Measurements from ENCODE around the gene VMAC.

Gene VMAC

GRCh38 chr19:5907241-5907640, 2.6 kb downstream of the VMAC start:
- DNase-seq = no peak

- no peak for DNase-seq
Measured at GRCh38 chr19:5908773-5909442, 4.2 kb downstream of the VMAC start.

DNA sequence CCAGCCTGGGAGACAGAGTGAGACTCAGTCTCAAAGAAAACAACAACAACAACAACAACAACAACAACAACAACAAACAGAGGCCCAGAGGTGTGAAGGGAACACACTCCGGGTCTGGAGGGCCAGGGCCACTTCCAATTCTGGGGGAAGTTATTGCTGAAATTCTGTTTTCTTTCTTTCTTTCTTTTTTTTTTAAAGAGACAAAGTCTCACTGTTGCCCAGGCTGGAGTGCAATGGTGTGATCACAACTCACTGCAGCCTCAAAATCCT, 5.9 kb downstream of the VMAC start:
- DNase-seq = no peak

- no peak for DNase-seq
Measured at GRCh38 chr19:5911366-5911765, 6.7 kb downstream of the VMAC start.

DNA sequence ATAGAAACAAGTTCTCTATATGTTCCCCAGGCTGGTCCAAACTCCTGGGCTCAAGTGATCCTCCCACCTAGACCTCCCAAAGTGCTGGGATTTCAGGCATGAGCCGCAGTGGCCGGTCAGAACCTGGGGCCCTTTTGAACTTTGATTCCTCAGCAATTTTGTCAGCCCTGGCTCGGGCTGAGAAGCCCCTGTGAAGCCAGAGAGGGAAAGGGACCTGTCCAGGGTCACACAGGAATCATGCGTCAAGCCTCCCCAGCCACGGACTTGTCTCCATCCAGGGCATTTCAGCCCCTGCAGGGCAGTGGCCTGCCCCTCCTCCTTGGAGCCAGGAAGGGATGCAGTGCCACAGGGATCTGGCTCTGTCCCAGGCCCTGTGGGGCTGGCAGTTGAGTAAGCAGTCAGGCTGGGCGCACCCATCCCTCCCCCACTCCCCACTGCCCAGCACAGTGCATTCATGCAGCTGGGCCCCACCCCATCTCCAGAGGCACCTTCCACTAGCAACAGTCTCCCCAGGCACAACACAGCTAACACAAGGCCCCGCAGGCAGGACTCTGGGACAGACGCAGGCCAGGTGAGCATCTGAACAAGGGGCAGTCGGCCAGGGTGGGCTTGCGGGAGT, 9.2 kb downstream of the VMAC start, which contains the start of gene CAPS:
CAPS (plus strand) TSS at position 516 of the 619 bp plus-strand sequence. CDS start 153 bp downstream, outside the sequence.
- DNase-seq = no peak

DNA sequence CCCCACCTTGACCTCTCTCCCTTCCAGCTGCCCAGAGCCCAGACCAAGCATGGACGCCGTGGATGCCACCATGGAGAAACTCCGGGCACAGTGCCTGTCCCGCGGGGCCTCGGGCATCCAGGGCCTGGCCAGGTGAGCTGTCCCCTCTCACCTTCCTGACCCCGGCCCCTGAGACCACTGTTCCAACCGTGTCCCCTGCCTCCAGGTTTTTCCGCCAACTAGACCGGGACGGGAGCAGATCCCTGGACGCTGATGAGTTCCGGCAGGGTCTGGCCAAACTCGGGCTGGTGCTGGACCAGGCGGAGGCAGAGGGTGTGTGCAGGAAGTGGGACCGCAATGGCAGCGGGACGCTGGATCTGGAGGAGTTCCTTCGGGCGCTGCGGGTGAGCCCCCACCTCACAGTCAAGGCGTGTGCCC, 9.7 kb downstream of the VMAC start:
- no peak for DNase-seq

GRCh38 chr19:5914946-5915781, 10.5 kb downstream of the VMAC start:
- no peak for DNase-seq

GRCh38 chr19:5915782-5916165, 11.1 kb downstream of the VMAC start:
- DNase-seq = no peak

DNA sequence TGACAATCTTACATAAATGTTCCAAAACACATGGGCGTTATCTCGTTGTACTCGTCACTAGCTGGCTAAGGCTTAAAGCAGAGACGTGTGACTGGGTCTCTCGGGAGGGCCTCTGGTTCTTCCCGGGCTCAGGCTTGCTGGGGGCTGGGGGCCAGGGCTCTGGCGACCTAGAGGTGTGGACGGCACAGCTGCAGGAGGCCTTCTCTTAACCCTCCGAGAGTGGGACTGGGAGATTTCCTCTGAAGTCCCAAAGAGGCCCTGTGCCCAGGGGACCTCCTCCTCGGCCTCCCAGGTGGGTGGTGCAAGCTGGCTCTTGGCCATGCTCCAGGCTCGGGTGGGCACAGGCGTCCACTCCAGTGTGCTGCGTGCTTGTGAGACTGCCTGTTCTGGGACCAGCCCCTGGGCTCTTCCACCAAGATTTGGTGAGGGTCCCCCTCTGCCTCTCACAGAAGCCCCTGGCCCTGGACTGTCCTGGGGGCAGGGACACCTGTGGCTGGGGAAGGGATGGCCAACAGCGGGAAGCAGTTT, 11.6 kb downstream of the VMAC start:
- DNase-seq = no peak

GRCh38 chr19:5917431-5918107, 12.9 kb downstream of the VMAC start:
- DNase-seq = no peak

DNA sequence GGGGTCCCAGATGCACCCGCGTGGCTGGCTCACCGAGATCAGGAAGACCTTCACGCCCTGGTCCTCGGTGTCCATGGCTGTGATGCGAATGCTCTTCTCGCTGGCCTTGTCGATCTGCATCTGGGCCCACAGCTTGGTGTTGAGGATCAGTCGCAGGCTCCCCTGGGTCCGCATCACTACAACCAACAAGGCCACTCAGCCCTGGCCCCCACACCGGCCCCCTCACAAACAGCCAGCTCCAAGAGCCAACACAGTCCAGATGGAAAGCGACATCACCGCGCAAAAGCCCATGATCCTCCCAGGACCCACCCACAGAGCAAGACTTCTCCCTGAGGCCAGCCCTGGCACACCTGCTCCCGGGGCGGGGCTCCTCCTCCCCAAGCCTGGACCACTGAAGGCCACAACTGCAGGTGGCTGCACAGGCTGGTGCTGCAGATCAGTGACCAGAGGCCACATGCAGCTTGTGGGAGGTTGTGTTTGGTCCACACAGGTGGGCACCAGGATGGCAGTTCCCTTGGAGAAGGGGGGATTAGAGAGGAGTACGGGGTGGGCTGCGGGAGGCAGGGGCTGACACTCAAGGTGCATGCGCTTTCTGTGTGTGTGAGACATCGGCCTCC, 13.9 kb downstream of the VMAC start:
- DNase-seq = no peak

DNA sequence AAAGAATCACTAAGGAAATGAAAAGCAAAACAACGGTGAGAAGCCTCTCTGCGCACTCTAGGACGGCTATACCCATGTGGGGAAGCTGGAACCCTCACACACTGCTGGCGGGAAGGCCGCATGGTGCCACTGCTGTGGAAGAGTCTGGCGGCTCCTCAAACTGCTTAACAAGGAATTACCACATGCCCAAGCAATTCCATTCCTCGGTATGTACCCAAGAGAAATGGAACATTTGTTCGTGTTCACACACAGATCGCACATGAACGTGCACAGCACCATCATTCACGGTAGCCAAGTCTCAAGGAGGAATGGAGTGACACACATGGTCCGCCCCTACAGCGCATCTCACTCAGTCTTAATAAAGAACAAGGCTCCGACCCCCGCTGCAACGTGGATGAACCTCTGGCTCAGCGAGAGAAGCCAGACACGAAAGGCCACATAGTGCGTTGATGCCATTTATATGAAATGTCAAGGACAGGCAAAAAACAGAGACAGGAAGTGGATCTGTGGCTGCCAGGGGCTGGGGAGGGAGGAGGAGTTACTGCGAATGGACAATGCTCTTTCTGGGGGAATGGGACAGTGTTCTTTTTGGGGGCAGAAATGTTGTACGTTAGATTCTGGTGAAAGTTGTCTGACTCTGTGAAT, 17.0 kb downstream of the VMAC start:
- DNase-seq = no peak

DNA sequence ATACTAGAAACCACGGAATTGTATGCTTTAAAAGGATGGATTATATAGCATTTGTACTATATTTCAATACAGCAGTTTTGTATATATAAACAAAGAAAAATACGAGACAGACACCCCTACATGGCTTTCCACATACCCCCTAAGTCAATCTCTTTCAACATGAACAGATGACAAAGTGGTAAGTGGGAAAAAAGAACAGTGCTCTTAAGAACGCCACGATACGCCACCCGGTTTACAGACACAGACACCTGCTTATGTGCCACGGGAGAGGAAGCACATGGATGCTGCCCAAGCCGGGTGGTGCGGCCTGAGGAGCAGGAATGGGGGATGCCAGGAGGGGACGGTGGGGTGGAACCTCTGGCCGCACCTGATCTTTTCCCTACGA, 17.5 kb downstream of the VMAC start:
- DNase-seq = no peak

- no peak for DNase-seq
Measured at GRCh38 chr19:5923356-5923755, 18.7 kb downstream of the VMAC start.

GRCh38 chr19:5925830-5926427, 21.3 kb downstream of the VMAC start:
- no peak for DNase-seq

DNA sequence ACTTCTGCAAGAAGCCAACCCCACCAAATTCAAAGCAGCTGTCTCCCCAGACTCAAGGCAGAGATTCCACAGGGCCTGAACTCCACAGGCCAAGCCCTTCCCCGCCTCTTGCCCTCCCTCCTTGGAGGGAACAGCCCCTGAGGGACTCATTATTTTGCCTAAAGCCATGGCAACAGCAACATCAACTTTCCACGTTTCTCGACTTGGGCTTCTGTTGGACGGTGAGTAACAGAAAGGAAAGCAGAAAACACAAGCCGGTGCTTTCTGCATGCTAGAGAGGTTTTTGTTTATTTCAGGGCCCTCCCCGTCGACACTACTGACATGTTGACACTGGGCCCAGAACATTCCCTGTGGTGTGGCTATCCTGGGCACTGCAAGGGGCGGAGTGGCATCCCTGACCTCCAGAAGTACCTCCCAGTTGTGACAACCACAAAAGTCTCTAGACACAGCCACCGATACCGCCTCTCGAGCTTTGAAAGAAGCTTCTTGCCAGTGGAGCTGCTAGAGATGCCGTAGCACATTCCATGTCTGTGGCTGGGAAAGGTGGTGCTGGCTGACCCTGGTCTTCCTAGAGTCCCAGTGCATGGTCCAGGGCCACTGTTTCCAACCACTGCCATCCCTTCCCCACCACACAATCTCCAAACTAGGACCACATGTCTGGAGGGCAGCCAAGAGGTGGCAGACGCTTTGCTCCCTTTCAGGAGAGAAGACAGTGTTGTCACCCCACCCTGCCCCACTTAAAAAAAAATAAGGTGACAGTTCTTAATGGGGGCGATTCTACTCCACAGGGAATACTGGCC, 22.2 kb downstream of the VMAC start:
- no peak for DNase-seq

GRCh38 chr19:5927441-5927821, 22.8 kb downstream of the VMAC start:
- no peak for DNase-seq

DNA sequence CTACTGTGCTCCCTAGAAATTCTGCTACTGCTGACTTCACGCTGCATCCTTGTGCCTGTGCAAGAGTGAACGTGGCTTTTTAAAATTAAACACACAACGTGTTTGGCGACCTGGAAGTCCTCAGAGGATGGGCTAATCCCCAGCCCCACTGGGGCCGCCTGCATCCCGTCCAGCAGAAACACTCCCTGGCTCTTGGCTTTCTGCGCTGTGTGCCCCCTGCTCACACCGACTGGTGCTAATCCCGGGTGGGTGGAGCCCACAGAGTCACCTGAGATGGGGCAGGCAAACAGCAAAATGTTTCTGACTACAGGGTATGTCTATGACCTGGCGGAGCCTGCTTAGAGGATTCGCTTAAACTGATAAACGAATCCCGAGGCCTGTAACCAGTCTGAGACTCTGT, 24.5 kb downstream of the VMAC start:
- no peak for DNase-seq

- no peak for DNase-seq
Measured at GRCh38 chr19:5929625-5930024, 25.0 kb downstream of the VMAC start.

DNA sequence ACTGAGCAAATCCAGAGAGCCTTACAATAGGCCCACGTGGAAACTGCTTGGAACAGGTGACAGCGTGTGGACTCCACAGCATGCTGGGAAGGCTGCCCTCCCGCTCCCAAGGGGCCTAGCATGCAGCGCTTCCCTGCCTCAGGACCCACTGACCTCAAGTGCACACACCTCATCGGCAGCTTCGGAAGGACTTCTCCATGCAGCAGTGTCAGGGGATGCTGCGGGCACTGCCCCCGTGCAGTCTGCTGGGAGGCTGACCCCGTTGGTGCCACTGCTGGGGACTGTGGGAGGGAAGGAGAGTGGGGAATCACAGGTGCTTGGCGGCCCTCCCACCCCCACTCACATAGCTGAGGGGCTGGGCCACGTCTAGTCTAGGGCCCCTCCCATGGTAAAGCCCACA, 26.6 kb downstream of the VMAC start:
- DNase-seq = no peak

- no peak for DNase-seq
Measured at GRCh38 chr19:5932146-5932545, 27.5 kb downstream of the VMAC start.

All from DMS 273 treated with DMSO at 0.1 percent for 48 hours (cell line).